CMK (cell line): Measurements from ENCODE around the gene HOXD12.

Source experiments
- DNase-seq: peaks from one replicate; pipeline ENCODE4 v3.0.0-alpha.2; 2010; ENCODE audit warnings: low read depth

HOXD12 gene

DNA sequence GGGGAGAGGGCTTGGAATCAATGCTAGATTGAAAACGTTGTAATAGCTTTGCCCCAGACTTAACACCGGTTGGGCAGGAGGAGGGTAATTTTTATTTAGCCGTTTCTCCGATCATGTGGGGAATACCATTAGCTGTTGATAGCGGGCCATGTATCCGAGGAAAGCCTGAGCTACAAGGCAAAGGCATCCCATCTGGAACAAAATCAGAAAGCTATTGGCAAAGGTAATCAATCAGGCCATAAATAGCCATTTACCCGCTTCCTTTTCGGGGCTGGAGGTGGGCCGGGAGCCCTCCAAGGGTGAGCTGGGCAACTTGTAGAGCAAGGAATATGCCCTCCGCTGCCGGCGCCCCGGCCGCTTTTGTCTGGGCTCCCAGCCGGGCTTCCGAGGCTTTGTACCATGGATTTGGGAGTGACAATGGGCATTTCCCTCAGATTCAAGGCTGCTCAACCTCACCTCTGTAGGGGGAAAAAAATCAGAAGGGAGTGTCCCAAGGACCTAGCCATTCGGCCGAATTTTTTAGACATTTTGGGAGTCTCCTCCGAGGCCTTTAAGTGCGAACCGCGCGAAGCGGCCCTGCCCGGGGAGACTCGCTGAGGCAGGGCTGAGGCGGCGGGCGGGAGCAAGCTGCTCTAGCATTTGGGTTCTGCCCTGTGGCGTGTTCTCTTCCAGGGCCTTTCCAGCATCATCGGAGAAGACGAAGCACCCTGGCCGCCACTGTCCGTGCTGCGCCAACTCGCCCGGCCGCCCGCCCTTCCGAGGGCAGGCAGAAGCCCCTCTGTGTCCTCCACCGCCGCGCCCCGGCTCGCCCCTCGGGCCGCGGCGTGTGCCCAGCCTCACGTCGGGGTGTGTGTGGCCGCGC lies 21.8 kb downstream of the HOXD12 start:
- no peak for DNase-seq

DNA sequence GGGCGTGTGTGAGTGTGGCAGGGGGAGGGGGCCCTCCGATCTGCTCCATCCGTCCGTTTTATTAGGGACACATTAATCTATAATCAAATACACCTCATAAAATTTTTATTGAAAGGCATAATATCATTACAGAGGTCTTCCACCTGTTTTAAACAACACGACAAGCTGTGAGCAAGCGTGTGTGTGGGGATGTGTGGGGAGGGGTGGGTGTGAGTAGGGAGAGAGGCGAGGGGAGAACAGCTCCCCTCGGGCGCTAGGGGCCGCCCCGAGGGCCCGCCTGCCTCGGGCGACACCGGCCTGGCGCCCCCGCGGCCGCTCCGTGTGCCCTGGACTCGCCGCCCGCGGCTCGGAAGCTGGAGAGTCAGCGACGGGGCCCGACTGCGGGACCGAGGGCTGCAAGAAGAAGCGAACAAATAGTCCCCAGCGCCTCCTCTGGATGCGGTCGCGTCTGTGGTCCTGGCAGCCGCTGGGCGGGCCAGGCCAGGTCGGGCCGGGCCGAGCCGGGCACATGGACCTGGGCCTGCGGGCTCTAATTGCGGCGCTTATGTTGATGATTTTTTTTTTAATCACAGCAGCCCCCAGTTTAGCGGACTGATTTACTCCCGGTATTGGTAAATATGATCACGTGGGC lies 22.6 kb downstream of the HOXD12 start:
- no peak for DNase-seq

DNA sequence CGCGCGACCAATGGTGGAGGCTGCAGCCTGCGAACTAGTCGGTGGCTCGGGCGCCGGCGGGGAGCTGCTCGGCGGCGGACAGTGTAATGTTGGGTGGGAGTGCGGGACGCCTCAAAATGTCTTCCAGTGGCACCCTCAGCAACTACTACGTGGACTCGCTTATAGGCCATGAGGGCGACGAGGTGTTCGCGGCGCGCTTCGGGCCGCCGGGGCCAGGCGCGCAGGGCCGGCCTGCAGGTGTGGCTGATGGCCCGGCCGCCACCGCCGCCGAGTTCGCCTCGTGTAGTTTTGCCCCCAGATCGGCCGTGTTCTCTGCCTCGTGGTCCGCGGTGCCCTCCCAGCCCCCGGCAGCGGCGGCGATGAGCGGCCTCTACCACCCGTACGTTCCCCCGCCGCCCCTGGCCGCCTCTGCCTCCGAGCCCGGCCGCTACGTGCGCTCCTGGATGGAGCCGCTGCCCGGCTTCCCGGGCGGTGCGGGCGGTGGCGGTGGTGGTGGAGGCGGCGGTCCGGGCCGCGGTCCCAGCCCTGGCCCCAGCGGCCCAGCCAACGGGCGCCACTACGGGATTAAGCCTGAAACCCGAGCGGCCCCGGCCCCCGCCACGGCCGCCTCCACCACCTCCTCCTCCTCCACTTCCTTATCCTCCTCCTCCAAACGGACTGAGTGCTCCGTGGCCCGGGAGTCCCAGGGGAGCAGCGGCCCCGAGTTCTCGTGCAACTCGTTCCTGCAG lies 23.3 kb downstream of the HOXD12 start, which contains the start of gene HOXD9:
HOXD9 (plus strand) TSS at position 37 of the 728 bp plus-strand sequence; CDS start at position 87, 50 bp downstream.
- no peak for DNase-seq

DNA sequence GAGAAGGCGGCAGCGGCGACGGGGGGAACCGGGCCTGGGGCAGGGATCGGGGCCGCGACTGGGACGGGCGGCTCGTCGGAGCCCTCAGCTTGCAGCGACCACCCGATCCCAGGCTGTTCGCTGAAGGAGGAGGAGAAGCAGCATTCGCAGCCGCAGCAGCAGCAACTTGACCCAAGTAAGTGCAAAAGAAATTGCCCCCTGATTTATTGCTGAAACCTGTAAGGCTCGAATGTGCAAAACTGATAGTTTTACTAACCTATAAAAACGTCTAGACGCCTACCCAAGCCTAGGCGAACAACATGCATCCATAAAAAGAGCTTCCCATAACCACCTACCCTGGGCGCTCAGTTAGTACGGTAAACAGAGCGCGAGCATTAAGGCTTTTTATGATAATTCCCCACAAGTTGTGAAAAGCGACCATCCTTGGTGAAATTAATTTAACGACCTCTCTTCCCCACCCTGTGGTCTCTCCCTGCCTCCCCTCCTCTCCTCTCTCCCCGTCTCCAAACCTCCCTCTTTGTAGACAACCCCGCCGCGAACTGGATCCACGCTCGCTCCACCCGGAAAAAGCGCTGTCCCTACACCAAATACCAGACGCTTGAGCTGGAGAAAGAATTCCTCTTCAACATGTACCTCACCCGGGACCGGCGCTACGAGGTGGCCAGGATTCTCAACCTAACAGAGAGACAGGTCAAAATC lies 24.0 kb downstream of the HOXD12 start:
- no peak for DNase-seq

DNA sequence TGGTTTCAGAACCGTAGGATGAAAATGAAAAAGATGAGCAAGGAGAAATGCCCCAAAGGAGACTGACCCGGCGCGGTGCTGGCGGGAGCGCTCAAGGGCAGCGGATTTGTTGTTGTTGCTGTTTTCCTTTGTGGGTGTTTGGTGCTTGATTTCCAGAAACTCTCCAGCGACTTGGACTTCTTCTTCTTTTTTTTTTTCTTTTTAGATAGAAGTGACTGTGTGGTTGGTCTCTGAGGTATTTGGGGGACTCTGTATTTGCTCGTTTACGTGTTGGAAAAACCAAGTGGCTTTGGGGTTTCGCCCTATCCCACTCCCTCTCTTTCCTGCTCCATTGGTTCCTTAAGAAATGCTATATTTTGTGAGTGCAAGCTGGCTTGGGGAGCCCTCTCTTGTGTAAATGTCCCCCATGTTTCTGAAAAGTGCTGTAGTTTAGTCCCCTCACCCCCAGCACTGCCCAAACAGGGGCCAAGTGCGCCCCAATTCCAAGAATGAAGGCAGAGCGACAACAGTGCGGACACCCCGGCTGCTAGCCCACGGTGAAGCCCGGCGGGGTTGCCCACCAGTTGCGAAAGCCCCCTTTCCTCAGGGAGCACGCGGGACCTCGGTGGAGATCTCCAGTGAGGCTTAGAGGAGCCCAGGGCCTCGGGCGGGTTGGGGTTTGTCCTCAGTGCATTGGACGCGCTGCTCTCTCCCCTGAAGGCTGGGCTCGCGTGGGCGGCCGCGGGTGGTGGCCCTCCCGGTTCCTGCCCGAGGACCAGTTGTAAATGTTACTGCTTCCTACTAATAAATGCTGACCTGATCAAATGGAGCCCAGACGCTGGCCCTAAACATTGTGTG lies 24.7 kb downstream of the HOXD12 start:
- no peak for DNase-seq

DNA sequence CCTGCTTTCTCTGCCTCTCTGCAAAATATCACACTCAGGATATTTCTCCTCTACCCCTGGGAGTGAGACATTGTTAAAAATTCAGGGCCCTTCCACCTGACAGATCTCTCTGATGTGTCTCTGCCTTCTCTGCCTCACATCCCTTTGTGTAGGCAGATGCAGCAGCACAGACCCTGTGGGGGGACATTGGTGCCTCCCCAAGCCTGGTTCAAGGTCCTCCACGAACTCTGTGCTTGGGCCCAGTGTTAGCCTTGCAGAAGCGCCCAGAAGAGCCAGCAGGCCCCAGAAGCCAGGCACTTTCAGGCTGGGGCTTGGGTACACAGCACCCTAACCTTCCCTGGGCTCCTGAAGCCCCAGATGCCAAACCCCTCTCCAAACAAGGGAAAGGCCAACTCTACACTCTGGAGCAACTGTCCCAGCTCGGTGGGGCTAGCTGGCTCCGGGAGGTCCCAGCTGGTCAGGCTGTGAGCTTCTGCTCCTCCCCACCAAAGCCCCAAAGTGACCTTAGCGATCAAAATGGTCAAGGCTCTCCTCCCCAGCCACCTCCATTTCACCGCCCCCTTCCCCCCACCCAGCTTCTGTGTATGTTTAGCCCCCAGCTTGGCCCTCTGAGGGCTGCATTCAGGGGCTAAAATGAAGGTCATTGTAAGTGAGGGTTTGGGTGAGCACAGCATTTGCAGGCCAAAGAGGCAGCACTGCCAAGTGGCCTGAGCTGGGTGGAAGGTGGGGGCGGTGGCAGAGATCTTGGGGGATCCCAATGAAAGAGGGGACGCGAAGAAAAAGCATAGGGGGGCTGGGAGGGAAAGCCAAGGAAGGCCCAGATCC lies 25.6 kb downstream of the HOXD12 start:
- no peak for DNase-seq

DNA sequence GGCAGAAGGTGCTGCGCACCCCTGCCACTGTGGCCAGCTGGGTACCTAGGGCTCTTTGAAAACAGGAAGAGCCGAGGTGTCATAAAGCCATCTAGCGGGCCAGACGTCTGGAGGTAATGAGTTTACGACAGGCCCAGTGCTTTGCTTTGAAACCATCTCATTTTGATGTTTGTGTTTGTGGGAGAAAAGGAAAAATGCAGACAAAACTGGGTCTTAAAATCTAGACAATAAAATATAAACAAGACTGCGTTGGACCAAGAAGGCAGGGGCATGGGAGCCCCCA lies 26.1 kb downstream of the HOXD12 start:
- no peak for DNase-seq

DNA sequence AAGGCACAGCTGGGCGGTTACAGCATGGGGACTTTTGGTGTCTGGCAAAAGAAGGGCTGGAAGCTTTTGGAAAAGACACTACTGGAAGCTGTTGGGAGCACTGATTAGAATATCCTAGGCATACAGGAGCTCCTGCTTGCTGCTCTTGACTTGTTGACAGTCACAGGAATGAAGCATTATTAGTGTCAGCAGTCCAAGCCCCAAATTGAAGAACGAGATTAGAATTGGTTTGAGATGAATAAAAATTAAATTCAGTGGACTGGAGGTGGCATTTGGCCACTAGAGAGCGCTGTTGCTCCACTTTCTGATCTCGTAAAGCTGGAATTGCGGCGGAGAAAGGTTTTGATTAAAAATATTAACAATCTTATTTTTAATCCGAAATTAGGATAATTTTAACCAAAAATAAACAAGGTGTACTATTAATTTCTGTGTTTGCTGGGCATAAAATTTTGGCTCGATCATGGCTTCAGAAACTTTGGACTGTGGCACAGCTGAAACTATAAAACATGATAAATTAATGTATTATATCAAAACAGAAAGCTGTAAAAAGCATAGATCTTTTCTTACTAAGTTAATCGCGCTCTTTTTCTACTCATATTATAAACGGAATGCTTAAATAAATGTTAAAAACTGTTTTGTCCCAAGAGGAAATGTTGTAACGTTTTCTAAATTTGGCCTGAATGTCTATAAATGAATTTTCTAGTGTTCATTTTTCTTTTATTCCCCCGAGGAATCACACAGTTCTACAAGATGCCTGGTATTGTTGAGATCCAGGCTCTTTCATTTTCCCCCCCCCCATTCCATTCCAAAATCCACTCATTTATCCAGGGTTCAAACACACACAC lies 27.6 kb downstream of the HOXD12 start:
- DNase-seq, result peak; percentile 17

DNA sequence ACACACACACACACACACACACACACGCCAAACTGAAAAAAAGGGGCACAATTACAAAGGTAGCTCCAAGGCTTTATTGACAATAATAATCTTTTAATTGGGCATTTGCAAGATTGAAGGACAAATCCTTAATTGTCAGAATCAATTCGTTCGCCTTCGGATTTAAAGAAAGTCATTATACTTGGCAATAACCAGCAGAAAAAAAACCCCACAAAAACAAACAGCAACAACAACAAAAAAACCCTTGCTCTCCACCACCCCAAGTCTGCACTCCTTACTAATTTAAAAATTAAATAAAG lies 28.1 kb downstream of the HOXD12 start:
- no peak for DNase-seq

DNA sequence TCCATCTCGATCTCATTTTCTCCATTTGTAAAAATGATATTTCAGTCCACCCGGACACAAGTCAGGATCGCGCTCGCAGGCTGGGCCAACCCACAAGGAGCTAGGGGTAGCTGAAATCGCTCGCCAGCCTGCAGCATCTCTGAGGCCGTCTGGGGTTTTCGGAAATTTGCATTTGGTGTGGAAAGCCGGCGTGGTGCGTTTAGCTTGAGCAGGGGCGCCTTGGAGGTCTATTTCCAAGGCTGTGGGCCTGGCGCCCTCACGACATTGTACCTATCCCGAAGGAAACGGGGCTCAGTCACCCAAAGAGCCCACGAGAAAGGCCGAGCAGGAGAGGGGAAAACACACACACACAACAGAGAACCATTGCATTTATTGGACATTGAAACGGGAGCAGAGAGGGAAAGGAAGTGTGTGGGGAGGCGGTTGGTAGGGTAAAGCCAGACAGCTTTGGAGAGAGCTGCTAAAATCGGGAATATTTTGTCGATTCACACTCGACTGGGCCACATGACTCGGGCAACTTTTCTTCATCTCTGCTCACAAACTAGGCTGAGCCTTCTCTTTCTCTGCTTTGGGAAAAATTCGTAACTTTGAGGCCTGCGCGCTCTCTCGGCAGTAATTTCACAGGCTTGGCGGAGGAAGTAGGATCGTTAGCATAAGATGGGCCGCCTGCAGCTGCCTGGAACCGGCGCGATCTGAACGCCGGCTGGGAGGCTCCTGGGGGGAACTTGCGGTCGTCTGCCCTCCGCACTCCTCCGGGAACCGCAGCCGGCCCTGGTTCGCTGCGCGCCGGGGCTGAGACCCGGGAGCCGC lies 28.8 kb downstream of the HOXD12 start:
- DNase-seq, result no peak

DNA sequence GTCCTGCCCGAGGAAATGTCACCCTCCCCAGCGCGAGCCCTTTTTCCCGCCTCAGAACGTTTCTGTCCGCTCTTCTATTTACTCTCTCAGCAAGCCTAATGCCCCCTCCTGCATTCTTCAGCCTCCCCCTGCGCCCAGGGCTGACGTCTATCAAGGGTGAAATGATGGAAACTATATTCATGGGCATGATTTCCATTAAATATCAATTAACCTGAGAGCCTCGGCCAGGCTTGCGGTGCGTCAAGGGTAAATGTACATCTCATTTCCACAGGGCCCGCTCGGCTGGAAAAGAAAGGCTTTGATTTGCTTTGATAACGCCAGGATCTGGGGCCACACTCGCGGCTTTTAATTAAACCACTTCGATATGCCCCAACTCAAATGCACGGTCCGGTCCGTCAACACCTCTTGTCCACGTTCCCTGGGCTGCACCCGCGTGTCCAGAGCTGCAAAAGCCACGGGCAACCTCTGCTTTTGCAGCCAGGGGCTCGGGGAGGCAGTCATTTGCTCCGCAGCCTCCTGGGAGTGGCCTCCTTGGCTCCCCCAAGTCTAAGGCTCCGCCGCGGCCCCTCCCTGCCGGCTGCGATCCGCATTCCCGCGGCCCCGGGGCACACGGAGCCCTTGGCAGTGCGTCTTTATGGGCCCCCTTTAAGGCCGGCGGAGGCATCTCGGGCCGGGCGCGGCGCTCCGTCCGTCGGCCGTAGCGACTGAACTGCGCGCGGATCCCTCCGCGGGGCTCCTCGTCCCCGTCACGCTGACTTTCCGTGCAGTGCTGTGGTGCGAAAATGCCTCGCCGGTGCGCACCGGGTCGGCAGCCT lies 29.6 kb downstream of the HOXD12 start, which contains the start of gene HOXD8:
HOXD8 (plus strand) TSS at position 724 of the 815 bp plus-strand sequence. CDS start 662 bp downstream, outside the sequence.
- no peak for DNase-seq

DNA sequence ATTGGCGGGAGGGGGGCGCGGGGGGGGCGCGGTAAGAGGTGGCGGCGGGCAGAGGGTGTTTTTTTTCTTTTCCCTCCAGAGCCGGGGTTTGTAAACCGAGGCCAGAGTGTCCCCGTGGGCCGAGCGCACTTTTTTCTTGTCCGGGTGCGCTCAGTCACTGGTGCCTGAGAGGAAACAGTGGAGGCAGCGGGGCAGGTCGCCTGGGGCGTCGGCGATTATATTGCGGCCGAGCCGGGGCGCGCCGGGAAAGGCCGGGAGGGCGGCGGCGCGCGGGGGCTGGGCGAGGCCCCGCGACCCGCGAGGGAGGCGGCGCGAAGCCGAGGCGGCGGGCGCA lies 30.2 kb downstream of the HOXD12 start:
- DNase-seq, result no peak

DNA sequence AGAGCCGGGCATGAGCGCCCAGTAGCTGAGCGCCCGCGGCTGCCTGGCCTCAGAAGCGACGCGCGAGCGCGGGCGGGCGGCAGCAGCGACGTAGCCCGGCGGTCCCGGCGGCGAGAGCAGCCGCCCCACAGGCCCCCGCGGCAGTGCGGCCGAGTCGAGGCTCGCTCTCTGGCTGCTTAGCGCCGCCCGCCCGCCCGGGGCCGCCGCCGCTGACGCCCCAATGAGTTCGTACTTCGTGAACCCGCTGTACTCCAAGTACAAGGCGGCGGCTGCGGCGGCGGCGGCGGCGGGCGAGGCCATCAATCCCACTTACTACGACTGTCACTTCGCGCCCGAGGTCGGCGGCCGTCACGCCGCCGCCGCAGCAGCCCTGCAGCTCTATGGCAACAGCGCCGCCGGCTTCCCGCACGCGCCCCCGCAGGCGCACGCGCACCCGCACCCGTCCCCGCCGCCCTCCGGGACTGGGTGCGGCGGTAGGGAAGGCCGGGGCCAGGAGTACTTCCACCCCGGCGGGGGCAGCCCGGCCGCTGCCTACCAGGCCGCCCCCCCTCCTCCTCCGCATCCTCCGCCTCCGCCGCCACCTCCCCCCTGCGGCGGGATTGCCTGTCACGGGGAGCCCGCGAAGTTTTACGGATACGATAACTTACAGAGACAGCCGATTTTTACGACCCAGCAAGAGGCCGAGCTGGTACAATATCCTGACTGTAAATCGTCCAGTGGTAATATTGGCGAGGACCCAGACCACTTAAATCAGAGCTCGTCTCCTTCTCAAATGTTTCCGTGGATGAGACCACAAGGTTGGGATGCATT lies 30.8 kb downstream of the HOXD12 start:
- DNase-seq, result no peak

DNA sequence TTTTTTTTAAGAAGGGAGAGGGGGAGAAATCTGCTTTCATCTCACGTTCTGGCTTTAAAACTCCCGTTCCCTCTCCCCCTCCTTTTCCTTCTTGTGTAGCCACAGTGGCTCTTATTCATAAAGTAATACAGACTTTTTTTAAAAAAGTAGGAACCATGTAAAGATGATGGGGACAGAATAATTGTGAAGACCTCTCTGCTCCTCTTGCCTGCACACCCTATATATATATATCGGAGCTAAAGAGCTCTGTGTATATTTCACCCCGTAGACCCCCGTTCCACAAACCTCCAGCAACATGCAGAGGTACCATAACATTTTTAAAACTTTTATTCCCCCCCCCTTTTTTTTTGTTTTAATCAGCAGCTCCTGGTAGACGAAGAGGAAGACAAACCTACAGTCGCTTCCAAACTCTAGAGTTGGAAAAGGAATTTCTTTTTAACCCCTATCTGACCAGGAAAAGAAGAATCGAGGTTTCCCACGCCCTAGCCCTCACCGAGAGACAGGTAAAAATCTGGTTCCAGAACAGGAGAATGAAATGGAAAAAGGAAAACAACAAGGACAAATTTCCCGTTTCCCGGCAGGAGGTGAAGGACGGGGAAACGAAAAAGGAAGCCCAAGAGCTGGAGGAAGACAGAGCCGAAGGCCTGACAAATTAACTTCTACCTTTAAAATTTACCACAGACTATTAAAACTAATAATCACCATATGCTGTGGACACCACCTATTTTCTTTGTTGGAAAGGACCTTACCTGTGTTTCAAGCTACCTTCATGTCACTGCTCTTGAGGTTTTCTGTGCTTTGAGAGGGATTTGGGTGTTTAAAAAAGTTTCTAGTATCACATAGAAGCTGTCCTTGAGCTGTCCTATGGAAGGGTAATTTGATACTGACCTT lies 31.6 kb downstream of the HOXD12 start:
- DNase-seq, result no peak

DNA sequence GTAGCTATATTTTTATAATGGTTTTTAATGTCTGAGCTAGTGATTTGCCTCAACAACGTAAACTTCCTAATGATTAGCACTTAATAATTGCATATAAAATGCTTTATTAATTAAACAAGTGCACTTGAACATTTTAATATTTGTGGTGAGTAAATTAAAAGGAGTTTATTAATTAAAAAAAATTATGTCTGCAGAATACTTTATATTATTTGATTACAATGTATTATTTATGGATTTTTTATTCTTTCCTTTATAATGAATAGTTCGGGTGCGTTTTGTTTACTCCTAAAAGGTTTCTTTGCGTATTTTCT lies 32.2 kb downstream of the HOXD12 start:
- DNase-seq, result no peak
